Fibroblast of villous mesenchyme (primary cell): ENCODE data around the gene EIF5B. TPM values are rescaled to one million over a fixed set of nuclear protein-coding genes. Genes with fewer than 3 reads are reported as not detected.

Experiments
- total RNA-seq: library from RNA; depleted of rRNA; stranded (reverse); fragments of >200 nt; gene quantifications from 2 replicates; pipeline ENCODE4 v1.2.3, GENCODE V29; 2012

Gene EIF5B
- total RNA-seq, 1 donor, result 19.0 TPM

Other genes starting within 250 kb of the EIF5B start
- gene C2orf15, start 195.7 kb upstream of the EIF5B start, total RNA-seq, result not detected in 2 replicates
- 1.9 and 3.0 TPM in 2 replicates for gene TSGA10, start 182.4 kb upstream of the EIF5B start, total RNA-seq
- 2.3 and 6.5 TPM in 2 replicates for gene LIPT1, start 182.4 kb upstream of the EIF5B start, total RNA-seq
- gene MITD1, start 156.3 kb upstream of the EIF5B start, total RNA-seq, result 19.0 and 23.3 TPM in 2 replicates
- 31.2 and 40.6 TPM in 2 replicates for gene MRPL30, start 156.2 kb upstream of the EIF5B start, total RNA-seq
- gene LYG2, start 81.7 kb upstream of the EIF5B start, total RNA-seq, result not detected in 2 replicates
- gene LYG1, start 36.2 kb upstream of the EIF5B start, total RNA-seq, result 0.32 and 0.43 TPM in 2 replicates
- gene TXNDC9, start 1.1 kb upstream of the EIF5B start, total RNA-seq, result 86.3 and 115 TPM in 2 replicates
- 40.6 and 44.0 TPM in 2 replicates for gene REV1, start 152.6 kb downstream of the EIF5B start, total RNA-seq